ENCODE measurements around the gene DRC1.

Gene DRC1

DNA sequence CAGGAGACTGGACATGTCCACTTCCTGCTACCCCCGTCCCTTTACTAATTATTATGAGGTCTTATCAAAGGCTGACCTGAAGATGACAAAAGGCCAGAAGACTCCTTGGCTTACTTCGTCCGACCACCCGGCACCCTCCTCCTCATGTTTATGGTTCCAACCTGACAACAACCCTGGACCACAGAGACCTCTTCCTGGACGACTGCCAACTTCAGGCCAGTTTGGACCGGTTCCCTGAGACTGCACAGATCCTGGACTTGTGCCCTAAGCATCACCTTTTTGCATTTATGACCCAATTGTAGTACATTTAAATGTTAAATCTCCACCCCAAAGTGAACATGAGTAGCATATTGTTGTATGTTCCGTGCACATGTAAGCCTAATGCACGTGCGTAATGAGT is 5.8 kb downstream of the DRC1 start:
- no peaks in the 10 kb centered on the region for H3K79me2 ChIP-seq (ENCODE audit: control insufficient read depth, low read length)
- H3K27ac ChIP-seq (ENCODE audit: low read depth, low read length): no peak overlapping the region
- H3K36me3 ChIP-seq (ENCODE audit: control insufficient read depth, low read length): no peaks in the 10 kb centered on the region
- no peaks in the 10 kb centered on the region for H3K4me1 ChIP-seq (ENCODE audit: control insufficient read depth, low read length)
- H3K9me2 ChIP-seq (replicated peaks; ENCODE audit: control insufficient read depth, low read length): no peaks in the 10 kb centered on the region
- no peaks in the 10 kb centered on the region for H3F3A ChIP-seq (ENCODE audit: control insufficient read depth, insufficient read depth)
- TF ChIP-seq CTCF (IDR thresholded peaks at IDR 0.05; ENCODE audit: low read depth, low read length, poor library complexity, severe bottlenecking) (no peak), EZH2phosphoT487 (IDR thresholded peaks at IDR 0.05; ENCODE audit: borderline replicate concordance, low read length) (no peak)
- no peak overlapping the region for H3K4me2 ChIP-seq (ENCODE audit: low read length)
- H3K9me3 ChIP-seq (ENCODE audit: control insufficient read depth, insufficient read depth, low read length): no peaks in the 10 kb centered on the region
- H4K20me1 ChIP-seq (ENCODE audit: control insufficient read depth, insufficient read depth, low read depth, low read length): no peaks in the 10 kb centered on the region
- H3K4me3 ChIP-seq (ENCODE audit: low read length): no peak overlapping the region
- H3K27me3 ChIP-seq (ENCODE audit: control insufficient read depth, low read length): peaks cover 14% of the 10 kb centered on the region

DNA sequence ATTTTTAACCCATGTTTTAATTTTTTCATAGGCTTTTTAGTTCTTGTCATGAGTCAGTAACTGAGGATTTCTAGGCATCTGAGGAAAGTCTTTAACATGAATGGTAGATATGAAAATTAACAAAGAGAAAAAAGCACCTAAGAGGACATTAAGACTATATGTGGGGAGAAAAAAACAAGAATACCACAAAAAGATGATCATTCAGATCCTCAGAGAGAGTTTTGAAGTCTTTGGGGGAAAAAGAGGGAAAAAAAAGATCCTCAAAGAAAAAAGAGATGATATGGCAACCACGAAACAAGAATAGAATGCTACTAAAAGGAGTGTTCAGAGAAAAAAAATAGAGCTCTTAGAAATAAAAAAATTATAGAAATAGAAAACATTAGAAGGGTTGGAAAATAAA is 8.1 kb downstream of the DRC1 start:
- no peaks in the 10 kb centered on the region for H3F3A ChIP-seq (ENCODE audit: control insufficient read depth, insufficient read depth)
- H3K27me3 ChIP-seq (ENCODE audit: control insufficient read depth, low read length): peaks cover 16% of the 10 kb centered on the region
- no peaks in the 10 kb centered on the region for H3K4me1 ChIP-seq (ENCODE audit: control insufficient read depth, low read length)
- no peak overlapping the region for H3K4me3 ChIP-seq (ENCODE audit: low read length)
- H3K36me3 ChIP-seq (ENCODE audit: control insufficient read depth, low read length): no peaks in the 10 kb centered on the region
- no peaks in the 10 kb centered on the region for H4K20me1 ChIP-seq (ENCODE audit: control insufficient read depth, insufficient read depth, low read depth, low read length)
- no peaks in the 10 kb centered on the region for H3K79me2 ChIP-seq (ENCODE audit: control insufficient read depth, low read length)
- H3K9me2 ChIP-seq (replicated peaks; ENCODE audit: control insufficient read depth, low read length): no peaks in the 10 kb centered on the region
- no peaks in the 10 kb centered on the region for H3K9me3 ChIP-seq (ENCODE audit: control insufficient read depth, insufficient read depth, low read length)
- TF ChIP-seq EZH2phosphoT487 (IDR thresholded peaks at IDR 0.05; ENCODE audit: borderline replicate concordance, low read length) (no peak), CTCF (IDR thresholded peaks at IDR 0.05; ENCODE audit: low read depth, low read length, poor library complexity, severe bottlenecking) (no peak)
- H3K27ac ChIP-seq (ENCODE audit: low read depth, low read length): no peak overlapping the region
- H3K4me2 ChIP-seq (ENCODE audit: low read length): no peak overlapping the region

GRCh38 chr2:26410764-26411243 is 9.1 kb downstream of the DRC1 start:
- Histone ChIP-seq H3K4me2 (ENCODE audit: low read length) (no peak overlapping the region), H3F3A (ENCODE audit: control insufficient read depth, insufficient read depth) (no peaks in the 10 kb centered on the region), H3K27me3 (ENCODE audit: control insufficient read depth, low read length) (peaks cover 16% of the 10 kb centered on the region), H3K27ac (ENCODE audit: low read depth, low read length) (no peak overlapping the region), H3K4me1 (ENCODE audit: control insufficient read depth, low read length) (no peaks in the 10 kb centered on the region), H3K36me3 (ENCODE audit: control insufficient read depth, low read length) (no peaks in the 10 kb centered on the region), H3K9me2 (replicated peaks; ENCODE audit: control insufficient read depth, low read length) (no peaks in the 10 kb centered on the region), H4K20me1 (ENCODE audit: control insufficient read depth, insufficient read depth, low read depth, low read length) (no peaks in the 10 kb centered on the region), H3K9me3 (ENCODE audit: control insufficient read depth, insufficient read depth, low read length) (no peaks in the 10 kb centered on the region), H3K79me2 (ENCODE audit: control insufficient read depth, low read length) (no peaks in the 10 kb centered on the region), H3K4me3 (ENCODE audit: low read length) (no peak overlapping the region)
- TF ChIP-seq EZH2phosphoT487 (IDR thresholded peaks at IDR 0.05; ENCODE audit: borderline replicate concordance, low read length): no peak
- no peak for TF ChIP-seq CTCF (IDR thresholded peaks at IDR 0.05; ENCODE audit: low read depth, low read length, poor library complexity, severe bottlenecking)

All from DOHH2 (cell line).